GM12878 (cell line): Measurements from ENCODE around the gene TMC4. TPM values are rescaled to one million over a fixed set of nuclear protein-coding genes. Genes with fewer than 3 reads are reported as not detected.

Source experiments
- ATAC-seq: fragments of 200-7000 bp; cut with Tn5 transposase; 3 replicates; pipeline ENCODE4 v1.9.1; 2020; ENCODE audit warnings: mild to moderate bottlenecking, moderate library complexity
- BruUV-seq: library from RNA; stranded (reverse); fragments of 400-500 nt; replicated peaks from 2 replicates; lab custom pipeline; 2021; lab: Mats Ljungman, UMichigan
- CTCF ChIA-PET: fragments of 300-600 bp; sonication (Branson Sonifier 250); formaldehyde crosslinking; extraction: SDS; loops from one replicate; lab custom pipeline; 2021; ENCODE audit warnings: inconsistent platforms; lab: Yijun Ruan, JAX
- POLR2A ChIA-PET: fragments of 350-600 bp; formaldehyde crosslinking; extraction: SDS; loops from one replicate; lab custom pipeline; 2021; ENCODE audit warnings: inconsistent platforms; lab: Charles Lee
- RAD21 ChIA-PET: fragments of 300-600 bp; sonication (Branson Sonifier 250); formaldehyde crosslinking; loops from one replicate; lab custom pipeline; 2023; ENCODE audit warnings: antibody characterized with exemption; ENCODE audit not compliant: unreplicated experiment; lab: Charles Lee
- SMC1A ChIA-PET: fragments of 300-600 bp; sonication (Branson Sonifier 250); formaldehyde crosslinking; loops from one replicate; lab custom pipeline; 2023; ENCODE audit not compliant: unreplicated experiment, uncharacterized antibody; lab: Charles Lee
- DNase-seq: peaks from one replicate; pipeline ENCODE4 v3.0.0-alpha.2; 2011; ENCODE audit warnings: low read depth, low spot score
- FAIRE-seq: peaks from 3 replicates; lab custom pipeline; 2011; peaks lifted over from hg19 to GRCh38; lab: Jason Lieb, UNC
- H2AFZ ChIP-seq: 2 replicates; pipeline ENCODE4 v1.6.0; 2011; ENCODE audit warnings: low read depth, low read length, control low read depth; ENCODE audit not compliant: control insufficient read depth
- H3K27ac ChIP-seq: 2 replicates; pipeline ENCODE4 v1.5.1; 2011; ENCODE audit warnings: control low read depth; ENCODE audit not compliant: control insufficient read depth, insufficient read depth
- H3K27me3 ChIP-seq, 2 experiments: replicated peaks in 1 of 2; 2 replicates each; pipeline versions ENCODE4 v1.6.0 to v1.6.1; 2011; ENCODE audit warnings: low read length in 1 of 2; ENCODE audit not compliant: control insufficient read depth in 2 of 2, insufficient read depth in 2 of 2
- H3K36me3 ChIP-seq, 2 experiments: 2 replicates each; pipeline ENCODE4 v1.5.1; 2011; ENCODE audit warnings: low read length in 1 of 2; ENCODE audit not compliant: control insufficient read depth in 2 of 2, insufficient read depth in 2 of 2
- H3K4me1 ChIP-seq: 2 replicates; pipeline ENCODE4 v1.6.1; 2011; ENCODE audit warnings: mild to moderate bottlenecking, low read length, moderate library complexity, mixed read lengths; ENCODE audit not compliant: control insufficient read depth, insufficient read depth
- H3K4me2 ChIP-seq: 2 replicates; pipeline ENCODE4 v1.6.0; 2011; ENCODE audit warnings: control low read depth; ENCODE audit not compliant: control insufficient read depth, insufficient read depth
- H3K4me3 ChIP-seq: fragments of 200-600 bp; sonication (generic); 2 replicates; pipeline ENCODE4 v1.5.1; 2016
- H3K79me2 ChIP-seq: 2 replicates; pipeline ENCODE4 v1.6.0; 2011; ENCODE audit warnings: low read length; ENCODE audit not compliant: control insufficient read depth, insufficient read depth
- H3K9ac ChIP-seq: 2 replicates; pipeline ENCODE4 v1.8.0; 2011; ENCODE audit warnings: low read length, control low read depth, mixed read lengths; ENCODE audit not compliant: control insufficient read depth, insufficient read depth
- H3K9me3 ChIP-seq: replicated peaks from 3 replicates; pipeline ENCODE4 v1.5.1; 2011; ENCODE audit warnings: mild to moderate bottlenecking, low read length; ENCODE audit not compliant: control insufficient read depth, insufficient read depth
- H4K20me1 ChIP-seq: 2 replicates; pipeline ENCODE4 v1.6.0; 2011; ENCODE audit not compliant: control insufficient read depth, insufficient read depth
- BACH1 ChIP-seq: fragments of 450-650 bp; IDR thresholded peaks from 2 replicates; pipeline ENCODE4 v1.6.1; 2017; ENCODE audit warnings: mild to moderate bottlenecking, borderline replicate concordance
- BHLHE40 ChIP-seq, 2 experiments: fragments of 450-650 bp in 1 of 2; IDR thresholded peaks; 2 replicates each; pipeline ENCODE4 v1.6.1; 2011 to 2017; ENCODE audit warnings: low read depth in 2 of 2, borderline replicate concordance in 1 of 2, improper control_type of control experiment in 1 of 2, low read length in 1 of 2, mild to moderate bottlenecking in 1 of 2
- CBX3 ChIP-seq: fragments of 200-600 bp; sonication (generic); IDR thresholded peaks from 2 replicates; pipeline ENCODE4 v1.6.1; 2016; ENCODE audit warnings: low read depth, borderline replicate concordance
- EP300 ChIP-seq, 2 experiments: fragments of 150-350 bp in 1 of 2; IDR thresholded peaks; 2 replicates each; pipeline ENCODE4 v1.6.1; 2011 to 2012; ENCODE audit warnings: low read depth in 2 of 2, low read length in 2 of 2, borderline replicate concordance in 1 of 2, improper control_type of control experiment in 1 of 2, inconsistent platforms in 1 of 2; ENCODE audit not compliant: control insufficient read depth in 1 of 2
- FOS ChIP-seq: IDR thresholded peaks from 3 replicates; pipeline ENCODE4 v1.6.1; 2011; ENCODE audit warnings: borderline replicate concordance; ENCODE audit not compliant: insufficient read length; ENCODE audit errors: extremely low read depth
- GABPA ChIP-seq: IDR thresholded peaks from 2 replicates; pipeline ENCODE4 v1.6.1; 2014; ENCODE audit warnings: antibody characterized with exemption, low read depth, mild to moderate bottlenecking, inconsistent platforms
- LARP7 ChIP-seq: fragments of 450-650 bp; IDR thresholded peaks from 2 replicates; pipeline ENCODE4 v1.6.1; 2017; ENCODE audit warnings: mild to moderate bottlenecking
- MEF2B ChIP-seq: fragments of 450-650 bp; IDR thresholded peaks from 2 replicates; pipeline ENCODE4 v1.6.1; 2018; ENCODE audit warnings: mild to moderate bottlenecking, moderate library complexity; ENCODE audit not compliant: partially characterized antibody, poor library complexity, severe bottlenecking
- MYB ChIP-seq: fragments of 150-350 bp; IDR thresholded peaks from 2 replicates; pipeline ENCODE4 v1.6.1; 2014; ENCODE audit warnings: mild to moderate bottlenecking, low read depth, low read length, borderline replicate concordance
- PAX8 ChIP-seq: fragments of 450-650 bp; IDR thresholded peaks from 2 replicates; pipeline ENCODE4 v1.6.1; 2017; ENCODE audit warnings: mild to moderate bottlenecking, moderate library complexity
- RAD21 ChIP-seq: IDR thresholded peaks from 2 replicates; pipeline ENCODE4 v1.6.1; 2011; ENCODE audit warnings: mild to moderate bottlenecking, low read depth, low read length, moderate library complexity; ENCODE audit not compliant: insufficient read depth
- RUNX3 ChIP-seq: IDR thresholded peaks from 2 replicates; pipeline ENCODE4 v1.6.1; 2012; ENCODE audit warnings: low read length, inconsistent platforms
- SIN3A ChIP-seq: IDR thresholded peaks from 2 replicates; pipeline ENCODE4 v1.6.1; 2012; ENCODE audit warnings: low read depth, low read length, improper control_type of control experiment
- SIX5 ChIP-seq: IDR thresholded peaks from 2 replicates; pipeline ENCODE4 v1.6.1; 2011; ENCODE audit warnings: mild to moderate bottlenecking, low read depth, low read length, moderate library complexity; ENCODE audit not compliant: severe bottlenecking
- ZBTB11 ChIP-seq: fragments of 450-650 bp; formaldehyde crosslinking; IDR thresholded peaks from 2 replicates; pipeline ENCODE4 v1.5.0; 2022; ENCODE audit warnings: mild to moderate bottlenecking, missing genetic modification characterization
- WGBS: methylation state at CpG from one replicate; pipeline ENCODE4 v1.1.6; 2016; ENCODE audit warnings: low lambda C conversion rate; ENCODE audit not compliant: insufficient replicate concordance, insufficient coverage; ENCODE audit errors: missing lambda C conversion rate; 5-methylcytosine and 5-hydroxymethylcytosine counted together
- in situ Hi-C: fragments of 300-500 bp; cut with MboI; formaldehyde crosslinking; loops from 9 replicates; pipeline ENCODE4 v1.14.3; 2018; ENCODE audit warnings: mixed read lengths
- intact Hi-C: fragments of 100-400 bp; cut with micrococcal nuclease; formaldehyde crosslinking; loops from one replicate; pipeline ENCODE4 v1.14.2; 2022; ENCODE audit not compliant: unreplicated experiment
- polyA plus RNA-seq, 11 experiments: library from polyadenylated mRNA; depleted of rRNA in 4 of 11; unstranded in 6 of 11; stranded (reverse) in 5 of 11; fragments of >200 nt; fragmentation: Nextera tagmentation in 4 of 11; fragmentation: Illumina TruSeq in 1 of 11; extraction: Ambion mirVana in 4 of 11; extraction: Trizol in 1 of 11; gene quantifications; 1 replicate in 1 of 11; 2 replicates in 10 of 11; pipeline versions ENCODE4 v1.2.1 to v1.2.3, GENCODE V29; 2011 to 2016; ENCODE audit warnings: inconsistent platforms in 2 of 11, missing spikeins in 2 of 11, low read depth in 1 of 11
- total RNA-seq, 4 experiments: library from RNA; depleted of rRNA in 3 of 4; stranded (reverse); fragments of >200 nt in 3 of 4; fragmentation: Illumina TruSeq in 1 of 4; extraction: Trizol in 1 of 4; gene quantifications; 2 replicates each; pipeline versions ENCODE4 v1.2.1 to v1.2.3, GENCODE V29; 2013 to 2021
- TF ChIP-seq, protein P1 (sequence below): IDR thresholded peaks from 2 replicates; pipeline ENCODE4 v1.6.1; 2012; ENCODE audit warnings: low read depth, low read length, improper control_type of control experiment
- TF ChIP-seq, protein P2 (sequence below): fragments of 450-650 bp; IDR thresholded peaks from 2 replicates; pipeline ENCODE4 v1.6.1; 2017; ENCODE audit warnings: borderline replicate concordance

The TMC4 gene
- total and polyA plus RNA-seq, 10 of the 15 experiments (the other 5 are each of a cell fraction or from before 2014, with no cell fraction given) = 0.33 to 0.83 (median 0.74) TPM; not detected in 7

- Histone ChIP-seq H3K4me3 (peak overlapping the region; percentile 32; the same call in 1 of the 2 replicates), H3K27ac (no peak overlapping the region), H4K20me1 (no peaks in the 10 kb centered on the region), H3K4me2 (peak overlapping the region; percentile 20; the same call in 1 of the 2 replicates), H3K27me3 (no peaks in the 10 kb centered on the region), H3K9me3 (no peaks in the 10 kb centered on the region; the same call in 2 of the 3 replicates), H3K79me2 (peaks cover 8% of the 10 kb centered on the region), H3K9ac (no peak overlapping the region), H2AFZ (no peak overlapping the region), H3K4me1 (peaks cover 4% of the 10 kb centered on the region; the same call in 1 of the 2 replicates), H3K36me3 (no peaks in the 10 kb centered on the region)
- POLR2A ChIA-PET = no interaction called here
- CTCF ChIA-PET = no interaction called here
- intact Hi-C loops (no loop called here), in situ Hi-C loops (no loop called here)
- DNase-seq (no peak), FAIRE-seq (no peak), ATAC-seq (no peak)
- BruUV-seq = no TSS peak
- WGBS = 91% methylated on average over 14 of the region's 14 CpGs
- RAD21 ChIA-PET = no interaction called here
- TF ChIP-seq EP300 (IDR thresholded peaks at IDR 0.05; ENCODE audit: borderline replicate concordance in 1 of 2, control insufficient read depth in 1 of 2, low read depth in 2 of 2, low read length in 2 of 2) (no peak), GABPA (no peak), BHLHE40 (IDR thresholded peaks at IDR 0.05; ENCODE audit: borderline replicate concordance in 1 of 2, low read depth in 2 of 2, low read length in 1 of 2) (no peak), MYB (no peak), LARP7 (no peak), CBX3 (no peak), SIX5 (no peak), FOS (no peak), ZBTB11 (CRISPR knock-in tag) (no peak), BACH1 (no peak), MEF2B (no peak), PAX8 (no peak), RUNX3 (no peak), RAD21 (no peak), SIN3A (no peak)
- TF ChIP-seq, protein P1, sequence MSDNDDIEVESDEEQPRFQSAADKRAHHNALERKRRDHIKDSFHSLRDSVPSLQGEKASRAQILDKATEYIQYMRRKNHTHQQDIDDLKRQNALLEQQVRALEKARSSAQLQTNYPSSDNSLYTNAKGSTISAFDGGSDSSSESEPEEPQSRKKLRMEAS = no peak
- TF ChIP-seq, protein P2, sequence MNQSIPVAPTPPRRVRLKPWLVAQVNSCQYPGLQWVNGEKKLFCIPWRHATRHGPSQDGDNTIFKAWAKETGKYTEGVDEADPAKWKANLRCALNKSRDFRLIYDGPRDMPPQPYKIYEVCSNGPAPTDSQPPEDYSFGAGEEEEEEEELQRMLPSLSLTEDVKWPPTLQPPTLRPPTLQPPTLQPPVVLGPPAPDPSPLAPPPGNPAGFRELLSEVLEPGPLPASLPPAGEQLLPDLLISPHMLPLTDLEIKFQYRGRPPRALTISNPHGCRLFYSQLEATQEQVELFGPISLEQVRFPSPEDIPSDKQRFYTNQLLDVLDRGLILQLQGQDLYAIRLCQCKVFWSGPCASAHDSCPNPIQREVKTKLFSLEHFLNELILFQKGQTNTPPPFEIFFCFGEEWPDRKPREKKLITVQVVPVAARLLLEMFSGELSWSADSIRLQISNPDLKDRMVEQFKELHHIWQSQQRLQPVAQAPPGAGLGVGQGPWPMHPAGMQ = no peak
- SMC1A ChIA-PET = interaction anchor here (1.5 kb wide), 1 partner anchor 27 kb away, joined by 4 read pairs; the partner anchor contains the start of gene MBOAT7
Observed at GRCh38 chr19:54162884-54163283, 10.1 kb downstream of the TMC4 start.
